Measurements from ENCODE around the gene CLPTM1L. TPM values are rescaled to one million over a fixed set of nuclear protein-coding genes. Genes with fewer than 3 reads are reported as not detected.

The CLPTM1L gene
- total RNA-seq, 2 experiments from 2014 or later = 47.2 to 47.4 TPM

- H3K27me3 ChIP-seq (ENCODE audit: control insufficient read depth in 1 of 2, insufficient read depth in 2 of 2, low read length in 2 of 2) = peaks cover 17 to 19% of the 10 kb centered on the region in 2 experiments
- Mint-ChIP-seq H3K27ac (no peak overlapping the region), H3K27me3 (peaks cover 19% of the 10 kb centered on the region), H3K4me3 (no peak overlapping the region), H3K9me3 (no peaks in the 10 kb centered on the region), H3K36me3 (ENCODE audit: low read depth) (no peaks in the 10 kb centered on the region), H3K4me1 (ENCODE audit: low read depth) (peaks cover 6% of the 10 kb centered on the region)
- CTCF ChIA-PET = no interaction called here
- no peak for DNase-seq
- ATAC-seq (ENCODE audit: poor library complexity) = no peak
- POLR2A ChIA-PET = no interaction called here
- H3K27ac ChIP-seq (ENCODE audit: low read depth in 1 of 2, low read length in 2 of 2) = no peak overlapping the region
- no peak for TF ChIP-seq CTCF (IDR thresholded peaks at IDR 0.05)
- no peaks in the 10 kb centered on the region for H3K36me3 ChIP-seq (ENCODE audit: insufficient read depth, low read length)
- intact Hi-C loops (cut with DNase I, micrococcal nuclease) = no loop called here
- no peaks in the 10 kb centered on the region for H3K9me3 ChIP-seq (ENCODE audit: control insufficient read depth in 1 of 2, insufficient read depth in 1 of 2, low read length in 2 of 2)
- H3K4me1 ChIP-seq (ENCODE audit: insufficient read depth, low read length) = no peaks in the 10 kb centered on the region
- no peak overlapping the region for H3K4me3 ChIP-seq (ENCODE audit: low read length)
These were observed 48.1 kb upstream of the CLPTM1L start for GRCh38 chr5:1392801-1393565.

- DNase-seq = no peak
- peaks cover 11% of the 10 kb centered on the region for H3K4me1 Mint-ChIP-seq (ENCODE audit: low read depth)
- intact Hi-C loops (cut with DNase I, micrococcal nuclease) = no loop called here
- H3K27ac ChIP-seq (ENCODE audit: low read depth in 1 of 2, low read length in 2 of 2) = no peak overlapping the region
- ChIA-PET POLR2A (no interaction called here), CTCF (no interaction called here)
- ATAC-seq (ENCODE audit: poor library complexity) = no peak
- H3K27ac Mint-ChIP-seq = no peak overlapping the region
- no peak for TF ChIP-seq CTCF (IDR thresholded peaks at IDR 0.05)
- no peaks in the 10 kb centered on the region for H3K9me3 ChIP-seq (ENCODE audit: control insufficient read depth in 1 of 2, insufficient read depth in 1 of 2, low read length in 2 of 2)
- no peaks in the 10 kb centered on the region for H3K36me3 ChIP-seq (ENCODE audit: insufficient read depth, low read length)
- H3K4me3 ChIP-seq (ENCODE audit: low read length) = no peak overlapping the region
- no peak overlapping the region for H3K4me3 Mint-ChIP-seq
- no peaks in the 10 kb centered on the region for H3K36me3 Mint-ChIP-seq (ENCODE audit: low read depth)
- H3K9me3 Mint-ChIP-seq = no peaks in the 10 kb centered on the region
- H3K4me1 ChIP-seq (ENCODE audit: insufficient read depth, low read length) = peaks cover 3% of the 10 kb centered on the region
- H3K27me3 ChIP-seq (ENCODE audit: control insufficient read depth in 1 of 2, insufficient read depth in 2 of 2, low read length in 2 of 2) = peaks cover 17 to 19% of the 10 kb centered on the region in 2 experiments
- peaks cover 19% of the 10 kb centered on the region for H3K27me3 Mint-ChIP-seq
These were observed 47.4 kb upstream of the CLPTM1L start for GRCh38 chr5:1392261-1392660.

GRCh38 chr5:1391691-1392090 is 46.8 kb upstream of the CLPTM1L start:
- no peak for TF ChIP-seq CTCF (IDR thresholded peaks at IDR 0.05)
- no peaks in the 10 kb centered on the region for H3K9me3 Mint-ChIP-seq
- peaks cover 17 to 19% of the 10 kb centered on the region in 2 experiments for H3K27me3 ChIP-seq (ENCODE audit: control insufficient read depth in 1 of 2, insufficient read depth in 2 of 2, low read length in 2 of 2)
- H3K4me1 ChIP-seq (ENCODE audit: insufficient read depth, low read length) = peaks cover 9% of the 10 kb centered on the region
- no peak overlapping the region for H3K27ac ChIP-seq (ENCODE audit: low read depth in 1 of 2, low read length in 2 of 2)
- intact Hi-C loops (cut with DNase I, micrococcal nuclease) = no loop called here
- no peaks in the 10 kb centered on the region for H3K9me3 ChIP-seq (ENCODE audit: control insufficient read depth in 1 of 2, insufficient read depth in 1 of 2, low read length in 2 of 2)
- H3K36me3 Mint-ChIP-seq (ENCODE audit: low read depth) = no peaks in the 10 kb centered on the region
- ChIA-PET POLR2A (interaction anchor here (0.5 kb wide), 1 partner anchor 41 kb away, joined by 3 read pairs; no protein-coding TSS in a partner anchor), CTCF (no interaction called here)
- no peak for DNase-seq
- no peak overlapping the region for H3K27ac Mint-ChIP-seq
- no peaks in the 10 kb centered on the region for H3K36me3 ChIP-seq (ENCODE audit: insufficient read depth, low read length)
- peaks cover 15% of the 10 kb centered on the region for H3K27me3 Mint-ChIP-seq
- H3K4me3 ChIP-seq (ENCODE audit: low read length) = no peak overlapping the region
- no peak for ATAC-seq (ENCODE audit: poor library complexity)
- peaks cover 17% of the 10 kb centered on the region for H3K4me1 Mint-ChIP-seq (ENCODE audit: low read depth)
- no peak overlapping the region for H3K4me3 Mint-ChIP-seq
